Left renal cortex interstitium (tissue), 4 donors: ENCODE measurements around the gene RNF213. TPM values are rescaled to one million over a fixed set of nuclear protein-coding genes. Genes with fewer than 3 reads are reported as not detected.
"Not testable (repeated sequence)": the region's sequence is repeated elsewhere in the genome, so short reads cannot be mapped to it uniquely, and the experiment has no call there.

Experiments used
- DNase-seq, 4 donors: peaks; one replicate each; pipeline ENCODE4 v3.0.0-alpha.2; 2013; ENCODE audit warnings: low read depth in 4 of 4, low spot score in 2 of 4, missing footprints in 1 of 4
- polyA plus RNA-seq, 4 donors: library from polyadenylated mRNA; unstranded; fragments of 120-200 nt; gene quantifications; one replicate each; pipeline ENCODE4 v1.2.1, GENCODE V29; 2013; ENCODE audit not compliant: insufficient read length in 4 of 4

The RNF213 gene
- polyA plus RNA-seq, 4 donors: 47.0 to 94.1 (median 69.6) TPM

DNA sequence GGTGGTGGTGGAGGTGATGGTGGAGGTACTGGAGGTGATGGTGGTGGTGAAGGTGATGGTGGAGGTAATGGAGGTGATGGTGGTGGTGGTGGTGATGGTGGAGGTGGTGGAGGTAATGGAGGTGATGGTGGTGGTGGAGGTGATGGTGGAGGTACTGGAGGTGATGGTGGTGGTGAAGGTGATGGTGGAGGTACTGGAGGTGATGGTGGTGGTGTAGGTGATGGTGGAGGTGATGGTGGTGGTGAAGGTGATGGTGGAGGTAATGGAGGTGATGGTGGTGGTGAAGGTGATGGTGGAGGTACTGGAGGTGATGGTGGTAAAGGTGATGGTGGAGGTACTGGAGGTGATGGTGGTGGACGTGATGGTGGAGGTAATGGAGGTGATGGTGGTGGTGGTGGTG is 53.3 kb downstream of the RNF213 start:
- not testable (repeated sequence) for DNase-seq

DNA sequence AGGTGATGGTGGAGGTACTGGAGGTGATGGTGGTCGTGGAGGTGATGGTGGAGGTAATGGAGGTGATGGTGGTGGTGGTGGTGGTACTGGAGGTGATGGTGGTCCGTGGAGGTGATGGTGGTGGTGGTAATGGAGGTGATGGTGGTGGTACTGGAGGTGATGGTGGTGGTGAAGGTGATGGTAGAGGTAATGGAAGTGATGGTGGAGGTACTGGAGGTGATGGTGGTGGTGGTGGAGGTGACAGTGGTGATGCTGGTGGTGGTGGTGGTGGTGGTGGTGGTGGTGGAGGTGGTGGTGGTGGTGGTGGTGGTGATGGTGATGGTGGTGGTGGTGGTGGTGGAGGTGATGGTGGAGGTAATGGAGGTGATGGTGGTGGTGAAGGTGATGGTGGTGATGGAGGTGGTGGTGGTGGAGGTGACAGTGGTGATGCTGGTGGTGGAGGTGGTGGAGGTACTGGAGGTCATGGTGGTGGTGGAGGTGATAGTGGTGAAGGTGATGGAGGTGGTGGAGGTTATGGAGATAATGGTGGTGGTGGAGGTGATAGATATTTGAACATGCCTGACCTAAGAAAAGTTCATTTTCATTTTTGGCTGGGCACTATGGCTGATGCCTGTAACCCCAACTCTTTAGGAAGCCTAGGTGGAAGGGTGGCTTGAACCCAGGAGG is 55.0 kb downstream of the RNF213 start:
- DNase-seq: no peak

DNA sequence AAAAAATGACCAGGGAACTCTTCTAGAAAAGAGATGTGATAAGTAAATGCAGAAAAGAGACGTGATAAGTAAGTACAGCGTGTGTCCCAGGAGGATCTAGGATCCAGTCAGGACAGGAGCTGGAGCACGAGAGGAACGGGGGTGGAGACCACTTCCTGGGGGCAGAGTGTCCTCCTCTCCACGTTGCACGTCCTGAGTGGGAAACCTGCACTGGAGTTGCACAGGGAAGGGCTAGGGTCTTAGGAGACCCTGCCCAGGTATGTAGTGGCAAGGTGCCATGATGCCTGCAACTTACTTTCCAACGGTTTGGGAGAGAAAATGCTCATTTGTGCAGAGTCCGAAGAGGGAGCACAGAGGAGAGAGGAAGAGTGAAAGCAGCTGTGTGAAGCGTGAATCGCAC is 55.8 kb downstream of the RNF213 start:
- no peak for DNase-seq

DNA sequence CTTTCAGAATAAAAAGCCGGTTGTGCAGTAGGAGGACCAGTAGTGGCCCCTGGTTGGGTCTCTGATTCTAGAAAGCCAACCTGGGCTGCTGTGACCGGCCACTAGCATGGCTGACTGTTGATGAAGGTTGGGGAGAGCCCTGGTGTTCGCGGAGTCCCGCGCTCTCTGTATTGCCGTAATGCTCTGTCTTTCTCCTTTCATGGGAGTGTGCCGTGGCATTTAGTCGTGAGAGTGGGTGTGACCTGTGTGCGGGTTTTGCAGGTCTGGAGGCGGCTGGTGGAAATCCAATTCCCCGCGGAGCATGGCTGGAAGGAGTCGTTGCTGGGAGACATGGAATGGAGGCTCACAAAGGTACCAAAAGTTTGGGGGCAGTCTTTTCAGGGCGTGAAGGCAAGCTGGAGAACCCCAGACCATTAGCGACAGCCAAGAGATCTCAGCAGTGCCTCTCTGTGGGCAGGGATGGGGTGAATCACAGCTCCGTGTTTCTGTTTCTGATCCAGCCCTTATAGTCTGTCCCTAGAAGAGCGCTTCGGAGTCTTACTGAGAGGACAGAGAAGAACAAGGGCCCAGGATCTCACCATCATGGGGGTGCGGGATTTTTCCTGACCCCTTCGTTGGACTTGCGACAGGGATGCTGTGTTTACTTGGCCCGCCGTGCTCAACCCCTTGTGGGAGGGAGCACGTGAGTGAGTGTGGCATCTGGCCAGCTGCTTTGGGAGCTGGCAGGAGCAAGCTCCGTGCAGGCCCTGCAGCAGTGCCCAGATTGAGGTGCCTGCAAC is 56.5 kb downstream of the RNF213 start:
- DNase-seq: no peak

DNA sequence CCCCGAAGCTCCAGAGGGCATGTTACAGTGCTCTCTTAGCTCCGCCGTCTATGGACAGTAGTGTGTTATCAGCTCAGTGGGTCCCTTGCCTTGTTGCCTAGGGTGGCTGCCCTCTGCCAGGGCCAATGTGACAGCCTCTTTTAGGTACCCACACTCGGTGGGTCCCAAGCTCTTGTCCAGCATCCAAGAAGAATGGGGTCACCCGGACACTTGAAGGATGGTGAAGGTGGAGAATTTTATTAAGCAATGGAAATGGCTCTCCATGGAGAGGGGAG is 57.0 kb downstream of the RNF213 start:
- no peak for DNase-seq

DNA sequence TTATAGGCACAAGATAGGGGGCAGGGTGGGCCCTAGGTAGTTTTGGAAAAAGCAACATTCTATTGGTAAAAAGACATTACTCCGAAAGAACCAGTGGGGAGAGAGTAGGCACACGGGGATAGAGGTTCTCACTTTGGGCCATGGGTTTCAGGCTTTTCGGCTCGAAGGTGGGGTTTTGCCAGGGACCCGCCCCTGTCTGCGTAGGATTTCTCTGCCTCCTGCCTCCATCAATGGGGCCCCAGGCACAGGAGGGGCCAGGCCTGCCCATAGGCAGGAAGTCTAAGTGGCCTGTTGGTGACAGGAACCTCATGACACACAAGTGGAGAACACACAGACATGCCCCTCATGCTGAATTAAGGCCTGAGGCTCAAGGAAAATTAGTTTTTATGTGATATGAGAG is 57.5 kb downstream of the RNF213 start:
- DNase-seq: no peak

DNA sequence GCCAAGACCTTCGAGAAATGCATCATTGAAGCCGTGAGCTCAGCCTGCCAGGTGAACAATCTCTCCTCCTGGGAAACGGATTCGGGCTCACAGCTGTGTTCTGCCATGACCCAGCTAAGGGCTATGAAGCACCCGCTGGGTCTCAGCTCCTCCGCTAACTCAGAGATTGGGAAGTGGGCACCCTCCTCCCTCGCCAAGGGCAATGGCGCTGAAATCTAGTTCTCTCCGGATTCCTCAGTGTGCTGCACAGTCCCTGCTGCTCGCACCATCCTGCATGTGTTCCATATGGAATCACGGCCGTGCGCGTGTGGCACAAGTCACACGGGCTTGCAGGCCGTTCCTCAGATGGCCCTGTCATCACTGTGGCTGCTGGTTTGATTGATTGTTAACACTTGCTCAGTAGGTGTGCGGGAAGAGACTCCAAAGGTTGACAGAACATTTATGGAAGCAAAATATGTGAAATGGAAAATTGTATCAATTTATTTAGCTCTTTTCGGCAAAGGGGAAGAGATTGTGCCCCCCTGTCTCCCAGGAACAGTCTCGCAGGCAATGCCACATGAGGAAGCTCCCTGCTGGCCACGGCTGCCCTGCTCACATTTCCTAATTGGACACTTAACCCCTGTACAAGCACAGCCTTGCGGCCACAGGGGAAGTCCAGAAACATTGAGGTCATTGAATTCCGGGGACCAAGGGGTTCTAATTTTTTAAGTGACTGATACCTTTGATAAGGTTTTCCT is 58.8 kb downstream of the RNF213 start:
- no peak for DNase-seq

DNA sequence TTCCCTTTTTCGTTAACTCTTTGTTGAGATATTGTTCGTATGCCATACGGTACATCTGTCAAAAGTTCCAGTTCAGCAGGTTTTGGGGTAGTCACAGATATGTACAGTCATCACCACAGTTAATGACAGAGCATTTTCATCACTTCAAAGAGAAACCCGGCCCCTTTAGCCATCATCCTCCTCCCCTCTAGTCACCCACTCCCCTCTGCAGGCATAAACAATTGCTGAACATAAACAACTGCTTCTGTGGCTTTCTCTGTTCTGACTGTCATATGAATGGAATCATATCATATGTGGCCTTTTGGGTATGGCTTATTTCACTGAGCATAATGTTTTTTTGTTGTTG is 59.3 kb downstream of the RNF213 start:
- DNase-seq: no peak

DNA sequence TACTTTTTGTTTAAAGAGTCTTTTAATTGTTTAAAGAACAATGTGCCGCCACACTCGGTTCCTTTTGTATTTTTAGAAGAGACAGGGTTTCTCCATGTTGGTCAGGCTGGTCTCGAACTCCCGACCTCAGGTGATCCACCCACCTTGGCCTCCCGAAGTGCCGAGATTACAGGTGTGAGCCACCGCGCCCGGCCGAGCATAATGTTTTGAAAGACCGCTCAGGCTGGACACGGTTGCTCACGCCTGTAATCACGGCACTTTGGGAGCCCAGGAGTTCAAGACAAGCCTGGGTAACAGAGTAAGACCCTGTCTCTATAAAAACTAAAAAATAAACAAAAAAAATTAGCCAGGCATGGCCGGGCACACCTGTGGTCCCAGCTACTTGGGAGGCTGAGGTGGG is 59.8 kb downstream of the RNF213 start:
- DNase-seq: no peak

DNA sequence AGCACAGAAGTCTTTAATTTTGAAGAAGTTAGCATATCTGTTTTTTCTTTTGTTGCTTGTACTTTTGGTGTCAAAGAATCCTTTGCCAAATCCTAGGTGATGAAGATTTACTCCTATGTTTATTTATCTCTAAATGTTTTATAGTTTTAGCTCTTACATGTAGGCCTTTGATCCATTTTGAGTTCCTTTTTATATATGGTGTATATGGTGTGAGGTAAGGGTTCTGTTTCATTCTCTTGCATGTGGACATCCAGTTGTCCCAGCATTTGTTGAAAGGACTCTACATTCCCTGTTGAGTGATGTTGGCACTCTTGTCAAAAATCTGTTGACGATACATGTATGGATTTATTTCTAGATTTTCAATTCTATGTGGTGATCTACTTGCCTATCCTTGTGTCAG is 62.2 kb downstream of the RNF213 start:
- DNase-seq: no peak

DNA sequence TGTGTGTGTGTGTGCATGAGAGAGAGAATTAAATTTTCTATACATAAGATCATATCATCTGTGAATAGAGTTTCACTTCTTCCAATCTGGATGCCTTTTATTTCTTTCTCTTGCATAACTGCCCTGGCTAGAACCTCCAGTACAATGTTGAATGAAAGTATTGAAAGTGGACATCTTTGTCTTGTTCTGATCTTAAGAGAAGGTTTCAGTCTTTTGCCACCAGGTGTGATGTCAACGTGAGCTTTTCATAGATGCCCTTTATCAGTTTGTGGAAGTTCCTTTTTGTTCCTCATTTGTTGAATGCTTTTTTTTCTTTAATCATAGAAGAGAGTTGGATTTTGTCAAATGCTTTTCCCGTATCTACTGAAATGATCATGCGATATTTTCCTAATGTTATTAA is 63.3 kb downstream of the RNF213 start:
- DNase-seq: no peak

DNA sequence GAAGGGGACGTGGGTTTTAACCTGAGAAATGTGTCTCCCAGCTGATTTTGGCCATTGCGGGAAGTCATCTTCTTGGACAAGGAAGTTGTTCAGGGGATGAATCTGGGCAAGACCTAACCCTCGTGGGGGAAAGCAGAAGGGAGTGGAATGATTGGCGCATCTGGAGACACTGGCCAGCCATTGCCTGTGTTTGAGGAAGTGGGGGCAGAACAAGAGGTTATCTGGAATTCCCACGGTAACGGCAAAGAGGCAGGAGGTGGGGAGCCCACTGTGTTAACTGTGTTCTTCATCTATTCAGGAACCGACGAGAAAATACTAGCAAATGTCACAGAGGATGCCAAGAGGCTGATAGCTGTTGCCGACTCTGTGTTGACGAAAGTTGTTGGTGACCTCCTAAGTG is 66.9 kb downstream of the RNF213 start:
- DNase-seq: no peak

DNA sequence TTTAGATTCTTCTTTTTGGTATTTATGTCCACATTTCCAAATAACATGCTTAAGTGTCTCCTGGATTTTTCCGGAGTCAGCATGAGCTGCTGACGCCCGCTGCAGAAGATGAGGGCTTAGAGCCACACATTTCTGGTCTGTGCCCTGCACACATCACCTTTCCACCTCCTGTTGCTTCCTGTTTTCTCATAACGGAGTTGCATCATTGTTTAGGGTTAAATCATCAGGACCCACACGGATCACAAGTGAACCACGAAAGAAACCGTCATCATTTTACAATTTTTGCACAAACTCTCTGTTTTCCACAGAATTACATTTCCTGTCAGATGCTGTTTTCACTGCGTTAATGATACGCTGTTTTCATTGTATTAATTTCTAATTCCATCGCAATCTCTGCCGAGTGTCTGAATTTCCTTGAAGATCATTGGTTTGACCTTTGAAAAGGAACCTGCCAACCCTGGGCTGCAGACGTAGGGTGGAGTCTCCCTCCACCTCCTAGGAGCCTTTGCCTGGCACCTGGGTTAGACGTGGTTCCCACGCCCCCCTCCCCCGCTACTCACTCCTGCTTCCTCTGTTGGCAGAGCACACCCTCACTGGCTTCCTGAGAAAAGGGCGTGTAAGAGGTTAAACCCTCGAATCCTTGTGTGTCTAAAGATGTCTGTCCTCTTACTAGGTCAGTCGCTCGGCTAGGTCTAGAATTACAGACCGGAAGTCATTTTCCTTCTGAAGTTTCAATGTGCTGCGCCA is 68.2 kb downstream of the RNF213 start:
- DNase-seq: no peak

DNA sequence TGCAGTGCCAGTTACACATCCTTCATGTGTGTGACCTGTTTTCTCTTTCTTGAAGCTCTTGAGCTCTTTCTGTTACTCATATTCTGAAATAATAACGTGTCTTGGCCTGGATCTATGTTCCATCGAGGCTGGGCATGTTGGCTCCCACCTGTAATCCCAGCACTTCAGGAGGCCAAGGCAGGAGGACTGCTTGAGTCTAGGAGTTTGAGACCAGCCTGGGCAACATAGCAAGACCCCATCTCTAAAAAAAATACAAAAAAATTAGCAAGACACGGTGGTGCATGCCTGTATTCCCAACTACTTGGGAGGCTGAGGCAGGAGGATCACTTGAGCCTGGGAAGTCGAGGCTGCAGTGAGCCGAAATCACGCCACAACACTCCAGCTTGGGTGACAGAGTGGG is 68.8 kb downstream of the RNF213 start:
- DNase-seq: not testable (repeated sequence)

DNA sequence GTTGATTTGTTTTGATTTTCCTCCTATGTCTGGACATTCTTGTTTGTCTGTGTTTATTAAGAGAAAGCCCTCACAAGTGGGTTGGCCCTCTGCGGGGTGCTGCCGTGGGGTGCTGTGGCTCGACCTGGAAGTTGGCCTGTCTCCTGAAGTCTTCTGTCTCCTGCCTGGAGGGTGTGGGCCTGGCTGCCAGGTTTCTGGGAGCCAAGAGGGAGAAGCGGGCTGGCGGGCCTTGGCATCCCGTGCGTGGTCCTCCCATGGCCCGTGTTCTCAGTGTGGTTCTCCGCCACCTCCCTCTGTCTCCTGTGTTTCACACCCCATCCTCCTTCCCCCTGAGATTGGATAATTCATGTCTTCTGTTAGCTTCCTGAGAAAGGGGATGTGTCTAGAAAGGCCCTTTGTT is 69.6 kb downstream of the RNF213 start:
- no peak for DNase-seq

DNA sequence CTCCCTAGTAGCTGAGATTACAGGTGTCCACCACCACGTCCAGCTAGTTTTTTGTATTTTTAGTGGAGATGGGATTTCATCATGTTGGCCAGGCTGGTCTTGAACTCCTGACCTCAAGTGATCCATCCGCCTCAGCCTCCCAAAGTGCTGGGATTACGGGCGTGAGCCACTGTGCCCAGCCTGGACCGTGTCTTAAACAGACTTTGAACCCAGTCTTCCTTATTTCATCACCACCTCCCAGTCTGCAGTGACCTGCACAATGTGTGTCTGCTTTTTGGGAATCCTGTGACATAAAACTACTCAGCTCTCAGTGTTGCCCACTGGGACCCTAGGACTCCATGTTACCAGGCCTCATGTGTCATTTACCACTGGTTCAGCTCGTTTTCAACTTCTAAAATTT is 70.3 kb downstream of the RNF213 start:
- not testable (repeated sequence) for DNase-seq

DNA sequence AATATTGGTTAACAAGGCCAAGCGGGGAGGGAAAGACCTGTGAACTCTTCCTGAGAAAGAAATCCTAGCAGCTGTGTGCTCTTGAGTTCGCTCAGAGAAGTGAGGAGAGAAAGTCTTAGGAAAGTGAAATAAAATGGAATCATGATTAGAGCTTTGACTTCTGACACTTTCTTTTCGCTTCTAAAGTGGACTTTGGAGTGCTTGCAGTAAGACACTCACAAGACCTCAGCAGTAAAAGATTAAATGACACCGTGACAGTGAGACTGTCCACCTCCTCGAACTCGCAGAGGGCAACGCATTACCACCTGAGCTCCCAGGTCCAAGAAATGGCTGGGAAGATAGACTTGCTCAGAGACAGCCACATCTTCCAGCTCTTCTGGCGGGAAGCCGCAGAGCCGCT is 71.2 kb downstream of the RNF213 start:
- DNase-seq: no peak

DNA sequence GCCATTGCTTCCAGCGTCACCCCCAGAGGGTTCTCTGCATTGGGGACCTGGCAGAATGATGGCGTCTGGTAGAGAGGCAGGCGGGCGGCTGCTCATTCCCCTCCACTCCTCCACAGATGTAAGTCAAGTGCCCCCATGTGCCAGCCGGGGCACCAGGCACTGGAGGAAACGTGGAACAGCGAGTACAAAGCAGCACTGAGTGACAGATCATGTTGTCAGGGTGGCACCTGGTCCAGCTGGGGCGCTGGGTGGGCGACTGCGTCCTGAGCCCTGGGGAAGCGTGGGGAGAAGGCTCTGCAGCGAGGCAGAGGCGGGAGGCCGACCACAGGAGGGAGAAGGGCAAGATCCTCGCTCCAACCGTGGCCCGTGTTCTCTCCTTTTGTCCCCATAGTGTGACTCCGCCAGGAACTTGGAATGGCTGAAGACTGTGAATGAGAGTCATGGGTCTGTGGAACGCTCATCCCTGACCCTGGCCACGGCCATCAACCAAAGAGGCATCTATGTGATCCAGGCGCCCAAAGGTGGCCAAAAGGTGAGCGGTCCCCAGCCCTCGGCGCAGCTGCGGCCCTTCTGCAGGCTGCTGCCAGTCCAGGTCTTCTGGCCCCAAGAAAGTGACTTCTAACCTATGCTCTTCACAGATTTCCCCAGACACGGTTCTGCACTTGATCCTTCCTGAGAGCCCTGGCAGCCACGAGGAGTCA is 76.7 kb downstream of the RNF213 start:
- DNase-seq: no peak

DNA sequence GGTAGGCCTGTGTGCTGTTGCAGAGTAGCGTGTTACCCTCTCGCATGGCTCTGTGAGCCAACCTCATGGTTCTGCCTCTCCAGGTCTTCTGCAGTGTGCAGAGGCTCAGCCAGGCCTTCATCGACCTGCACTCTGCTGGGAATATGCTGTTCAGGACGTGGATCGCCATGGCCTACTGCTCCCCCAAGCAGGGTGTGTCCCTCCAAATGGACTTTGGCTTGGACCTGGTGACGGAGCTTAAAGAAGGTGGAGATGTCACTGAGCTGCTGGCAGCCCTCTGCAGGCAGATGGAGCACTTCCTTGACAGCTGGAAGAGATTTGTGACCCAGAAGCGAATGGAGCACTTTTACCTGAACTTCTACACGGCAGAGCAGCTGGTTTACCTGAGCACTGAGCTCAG is 78.5 kb downstream of the RNF213 start:
- DNase-seq: no peak

DNA sequence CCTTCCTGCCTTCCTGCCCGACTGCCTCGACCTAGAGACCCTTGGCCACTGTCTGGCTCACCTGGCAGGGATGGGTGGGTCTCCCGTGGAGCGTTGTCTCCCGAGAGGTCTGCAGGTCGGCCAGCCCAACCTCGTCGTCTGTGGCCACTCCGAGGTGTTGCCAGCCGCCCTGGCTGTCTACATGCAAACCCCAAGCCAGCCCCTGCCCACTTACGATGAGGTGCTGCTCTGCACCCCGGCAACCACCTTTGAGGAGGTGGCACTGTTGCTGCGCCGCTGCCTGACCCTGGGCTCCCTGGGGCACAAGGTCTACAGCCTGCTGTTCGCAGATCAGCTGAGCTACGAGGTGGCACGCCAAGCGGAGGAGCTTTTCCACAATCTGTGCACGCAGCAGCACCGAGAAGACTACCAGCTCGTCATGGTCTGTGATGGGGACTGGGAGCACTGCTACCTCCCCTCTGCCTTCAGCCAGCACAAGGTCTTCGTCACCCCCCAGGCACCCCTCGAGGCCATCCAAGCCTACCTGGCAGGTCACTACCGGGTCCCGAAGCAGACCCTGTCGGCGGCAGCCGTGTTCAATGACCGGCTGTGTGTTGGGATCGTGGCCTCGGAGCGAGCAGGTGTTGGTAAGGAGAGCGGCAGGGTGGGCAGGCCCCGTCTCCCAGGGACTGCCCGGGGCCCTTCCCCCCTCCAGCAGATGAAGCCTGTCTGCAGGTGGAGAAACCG is 79.2 kb downstream of the RNF213 start:
- no peak for DNase-seq
